Neural crest cell (in vitro differentiated cells): Measurements from ENCODE around the gene OSBPL2. TPM values are rescaled to one million over a fixed set of nuclear protein-coding genes. Genes with fewer than 3 reads are reported as not detected.

Experiments used
- DNase-seq: peaks from one replicate; pipeline ENCODE4 v3.0.0; 2021; ENCODE audit warnings: low read depth, mixed read lengths, low spot score
- H3K27ac Mint-ChIP-seq: one replicate; pipeline ENCODE4 v1.8.0; 2021; ENCODE audit warnings: mild to moderate bottlenecking, mixed read lengths; ENCODE audit not compliant: unreplicated experiment
- H3K27me3 Mint-ChIP-seq: 2 replicates; pipeline ENCODE4 v1.8.0; 2021; ENCODE audit warnings: low read depth, mild to moderate bottlenecking, mixed read lengths
- H3K36me3 Mint-ChIP-seq: 2 replicates; pipeline ENCODE4 v1.8.0; 2021; ENCODE audit warnings: low read depth, mild to moderate bottlenecking, mixed read lengths
- H3K4me1 Mint-ChIP-seq: 2 replicates; pipeline ENCODE4 v1.8.0; 2021; ENCODE audit warnings: mixed read lengths
- H3K4me3 Mint-ChIP-seq: one replicate; pipeline ENCODE4 v1.8.0; 2021; ENCODE audit warnings: mild to moderate bottlenecking, mixed read lengths
- H3K9me3 Mint-ChIP-seq: 2 replicates; pipeline ENCODE4 v1.8.0; 2021; ENCODE audit warnings: mixed read lengths
- total RNA-seq: library from RNA; stranded (reverse); gene quantifications from 2 replicates; pipeline ENCODE4 v1.2.1, GENCODE V29; 2021
- TF ChIP-seq, protein P1 (sequence below): fragments of 200-600 bp; sonication (generic); conservative IDR thresholded peaks from 2 replicates; pipeline ENCODE4 v1.5.0; 2021; ENCODE audit warnings: antibody characterized with exemption, mild to moderate bottlenecking

Gene OSBPL2
- total RNA-seq, 1 donor from 2014 or later, result 33.1 TPM

DNA sequence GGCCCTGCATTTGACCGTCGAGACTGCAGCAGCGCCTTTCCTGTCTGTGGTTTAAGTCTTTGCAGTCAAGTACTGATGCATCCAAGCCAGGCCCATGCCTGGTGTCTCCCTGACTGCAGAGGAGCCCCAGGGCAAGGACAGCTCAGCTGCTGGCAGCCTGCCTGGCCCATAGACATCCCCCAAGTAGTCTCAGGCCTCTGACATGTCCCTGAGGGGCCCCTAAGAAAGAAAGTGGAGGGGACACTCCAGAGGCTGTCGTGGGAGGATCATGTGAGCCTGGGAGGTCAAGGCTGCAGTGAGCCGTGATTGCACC lies 36.3 kb upstream of the OSBPL2 start:
- peaks cover 15% of the 10 kb centered on the region for H3K36me3 Mint-ChIP-seq
- H3K4me3 Mint-ChIP-seq, result no peak overlapping the region
- DNase-seq, result no peak
- TF ChIP-seq, protein P1, sequence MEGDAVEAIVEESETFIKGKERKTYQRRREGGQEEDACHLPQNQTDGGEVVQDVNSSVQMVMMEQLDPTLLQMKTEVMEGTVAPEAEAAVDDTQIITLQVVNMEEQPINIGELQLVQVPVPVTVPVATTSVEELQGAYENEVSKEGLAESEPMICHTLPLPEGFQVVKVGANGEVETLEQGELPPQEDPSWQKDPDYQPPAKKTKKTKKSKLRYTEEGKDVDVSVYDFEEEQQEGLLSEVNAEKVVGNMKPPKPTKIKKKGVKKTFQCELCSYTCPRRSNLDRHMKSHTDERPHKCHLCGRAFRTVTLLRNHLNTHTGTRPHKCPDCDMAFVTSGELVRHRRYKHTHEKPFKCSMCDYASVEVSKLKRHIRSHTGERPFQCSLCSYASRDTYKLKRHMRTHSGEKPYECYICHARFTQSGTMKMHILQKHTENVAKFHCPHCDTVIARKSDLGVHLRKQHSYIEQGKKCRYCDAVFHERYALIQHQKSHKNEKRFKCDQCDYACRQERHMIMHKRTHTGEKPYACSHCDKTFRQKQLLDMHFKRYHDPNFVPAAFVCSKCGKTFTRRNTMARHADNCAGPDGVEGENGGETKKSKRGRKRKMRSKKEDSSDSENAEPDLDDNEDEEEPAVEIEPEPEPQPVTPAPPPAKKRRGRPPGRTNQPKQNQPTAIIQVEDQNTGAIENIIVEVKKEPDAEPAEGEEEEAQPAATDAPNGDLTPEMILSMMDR, result no peak
- no peaks in the 10 kb centered on the region for H3K27me3 Mint-ChIP-seq
- H3K4me1 Mint-ChIP-seq, result peaks cover 8% of the 10 kb centered on the region
- H3K9me3 Mint-ChIP-seq, result no peaks in the 10 kb centered on the region
- H3K27ac Mint-ChIP-seq, result no peak overlapping the region

DNA sequence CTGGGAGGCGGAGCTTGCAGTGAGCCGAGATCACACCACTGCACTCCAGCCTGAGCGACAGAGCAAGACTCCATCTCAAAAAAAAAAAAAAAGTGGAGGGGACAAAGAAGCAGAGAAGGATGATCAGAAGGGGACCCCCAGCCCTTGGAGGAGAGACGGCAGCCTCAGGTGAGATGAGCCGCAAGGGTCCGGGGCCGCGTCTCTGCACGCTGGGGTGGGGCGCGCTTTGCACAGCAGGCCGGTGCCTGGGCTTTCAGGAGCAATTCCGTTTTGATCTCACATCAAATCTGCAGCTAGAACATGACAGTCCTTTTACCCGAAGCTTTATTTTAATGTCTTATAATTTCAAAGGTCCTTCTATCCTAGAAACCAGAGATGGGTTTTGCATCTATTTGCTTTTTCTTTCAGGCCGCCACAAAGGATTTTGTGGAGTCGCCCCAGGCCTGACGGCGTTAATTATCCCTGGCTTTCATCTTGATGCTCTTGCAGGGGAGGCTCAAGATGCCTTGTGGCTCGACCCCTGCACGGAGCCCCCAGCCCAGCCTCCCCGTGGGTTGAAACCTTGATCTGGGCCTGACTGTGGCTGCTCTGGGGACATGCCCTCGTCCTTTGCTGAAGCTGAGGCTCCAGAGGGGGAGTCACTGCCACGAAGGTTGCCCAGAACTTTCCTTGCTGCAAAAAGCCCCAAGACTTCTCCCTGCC lies 35.5 kb upstream of the OSBPL2 start:
- H3K27ac Mint-ChIP-seq, result no peak overlapping the region
- H3K27me3 Mint-ChIP-seq, result no peaks in the 10 kb centered on the region
- H3K9me3 Mint-ChIP-seq, result no peaks in the 10 kb centered on the region
- peaks cover 8% of the 10 kb centered on the region for H3K4me1 Mint-ChIP-seq
- H3K4me3 Mint-ChIP-seq, result no peak overlapping the region
- DNase-seq, result no peak
- H3K36me3 Mint-ChIP-seq, result peaks cover 15% of the 10 kb centered on the region
- TF ChIP-seq, protein P1, result no peak

GRCh38 chr20:62203378-62204030 lies 34.8 kb upstream of the OSBPL2 start:
- peaks cover 2% of the 10 kb centered on the region for H3K4me1 Mint-ChIP-seq
- no peaks in the 10 kb centered on the region for H3K9me3 Mint-ChIP-seq
- H3K27ac Mint-ChIP-seq, result no peak overlapping the region
- peaks cover 15% of the 10 kb centered on the region for H3K36me3 Mint-ChIP-seq
- no peak for DNase-seq
- H3K27me3 Mint-ChIP-seq, result no peaks in the 10 kb centered on the region
- TF ChIP-seq, protein P1, result no peak
- no peak overlapping the region for H3K4me3 Mint-ChIP-seq

- Mint-ChIP-seq H3K27me3 (peaks cover 3% of the 10 kb centered on the region), H3K4me1 (no peaks in the 10 kb centered on the region), H3K9me3 (no peaks in the 10 kb centered on the region), H3K27ac (no peak overlapping the region), H3K4me3 (no peak overlapping the region), H3K36me3 (peaks cover 3% of the 10 kb centered on the region)
- TF ChIP-seq, protein P1, result no peak
- DNase-seq, result no peak
Observed at GRCh38 chr20:62205618-62206387, 32.5 kb upstream of the OSBPL2 start.

DNA sequence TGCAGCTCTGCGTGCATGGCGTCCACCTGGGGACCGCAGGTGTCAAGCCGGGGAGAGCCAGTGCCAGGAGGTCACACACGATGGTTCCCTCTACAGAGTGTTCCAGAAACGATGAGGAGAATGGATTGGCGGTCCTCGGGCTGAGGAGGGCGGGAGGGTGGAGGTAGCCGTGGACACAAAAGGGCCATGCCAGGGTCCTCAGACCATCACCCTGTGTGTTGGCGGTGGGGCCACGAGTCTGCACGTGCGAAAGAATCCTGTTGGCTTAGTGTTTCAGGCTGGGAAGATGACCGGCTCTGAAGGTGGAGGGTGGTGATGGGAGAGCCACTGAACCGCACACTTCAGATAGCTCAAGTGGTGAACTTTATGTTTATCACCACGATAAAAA lies 31.9 kb upstream of the OSBPL2 start:
- DNase-seq, result no peak
- Mint-ChIP-seq H3K27ac (no peak overlapping the region), H3K27me3 (peaks cover 3% of the 10 kb centered on the region), H3K9me3 (no peaks in the 10 kb centered on the region), H3K4me1 (no peaks in the 10 kb centered on the region), H3K4me3 (no peak overlapping the region), H3K36me3 (peaks cover 3% of the 10 kb centered on the region)
- TF ChIP-seq, protein P1, result no peak
